Neural crest cell (in vitro differentiated cells): ENCODE results near the gene ATP6V1A. TPM values are rescaled to one million over a fixed set of nuclear protein-coding genes. Genes with fewer than 3 reads are reported as not detected.

ENCODE experiments used
- DNase-seq: peaks from one replicate; pipeline ENCODE4 v3.0.0; 2021; ENCODE audit warnings: low read depth, mixed read lengths, low spot score
- H3K27ac Mint-ChIP-seq: one replicate; pipeline ENCODE4 v1.8.0; 2021; ENCODE audit warnings: mild to moderate bottlenecking, mixed read lengths; ENCODE audit not compliant: unreplicated experiment
- H3K27me3 Mint-ChIP-seq: 2 replicates; pipeline ENCODE4 v1.8.0; 2021; ENCODE audit warnings: low read depth, mild to moderate bottlenecking, mixed read lengths
- H3K36me3 Mint-ChIP-seq: 2 replicates; pipeline ENCODE4 v1.8.0; 2021; ENCODE audit warnings: low read depth, mild to moderate bottlenecking, mixed read lengths
- H3K4me1 Mint-ChIP-seq: 2 replicates; pipeline ENCODE4 v1.8.0; 2021; ENCODE audit warnings: mixed read lengths
- H3K4me3 Mint-ChIP-seq: one replicate; pipeline ENCODE4 v1.8.0; 2021; ENCODE audit warnings: mild to moderate bottlenecking, mixed read lengths
- H3K9me3 Mint-ChIP-seq: 2 replicates; pipeline ENCODE4 v1.8.0; 2021; ENCODE audit warnings: mixed read lengths
- total RNA-seq: library from RNA; stranded (reverse); gene quantifications from 2 replicates; pipeline ENCODE4 v1.2.1, GENCODE V29; 2021
- TF ChIP-seq, protein P1 (sequence below): fragments of 200-600 bp; sonication (generic); conservative IDR thresholded peaks from 2 replicates; pipeline ENCODE4 v1.5.0; 2021; ENCODE audit warnings: antibody characterized with exemption, mild to moderate bottlenecking

Gene ATP6V1A
- total RNA-seq, 1 donor from 2014 or later = 58.1 TPM

DNA sequence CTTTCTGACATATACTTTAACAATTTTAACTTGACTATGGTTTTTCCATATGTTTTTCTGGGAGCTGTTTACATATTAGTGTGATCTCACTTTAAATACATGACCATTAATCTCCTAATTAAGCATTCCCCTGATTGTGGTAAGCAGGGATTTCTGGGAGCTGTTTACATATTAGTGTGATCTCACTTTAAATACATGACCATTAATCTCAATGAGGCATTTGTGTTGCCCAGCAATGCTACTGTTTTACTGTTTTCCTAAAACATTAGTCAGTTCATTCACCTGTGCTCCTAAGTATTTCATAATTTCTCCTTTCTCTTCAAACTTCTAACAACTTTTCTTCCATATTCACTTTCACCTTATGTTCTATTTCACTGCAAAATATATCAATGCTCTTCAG lies 88.1 kb downstream of the ATP6V1A start:
- Mint-ChIP-seq H3K36me3 (no peaks in the 10 kb centered on the region), H3K9me3 (peaks cover 6% of the 10 kb centered on the region), H3K4me1 (peaks cover 7% of the 10 kb centered on the region), H3K27me3 (peaks cover 3% of the 10 kb centered on the region), H3K27ac (no peak overlapping the region), H3K4me3 (no peak overlapping the region)
- TF ChIP-seq, protein P1, sequence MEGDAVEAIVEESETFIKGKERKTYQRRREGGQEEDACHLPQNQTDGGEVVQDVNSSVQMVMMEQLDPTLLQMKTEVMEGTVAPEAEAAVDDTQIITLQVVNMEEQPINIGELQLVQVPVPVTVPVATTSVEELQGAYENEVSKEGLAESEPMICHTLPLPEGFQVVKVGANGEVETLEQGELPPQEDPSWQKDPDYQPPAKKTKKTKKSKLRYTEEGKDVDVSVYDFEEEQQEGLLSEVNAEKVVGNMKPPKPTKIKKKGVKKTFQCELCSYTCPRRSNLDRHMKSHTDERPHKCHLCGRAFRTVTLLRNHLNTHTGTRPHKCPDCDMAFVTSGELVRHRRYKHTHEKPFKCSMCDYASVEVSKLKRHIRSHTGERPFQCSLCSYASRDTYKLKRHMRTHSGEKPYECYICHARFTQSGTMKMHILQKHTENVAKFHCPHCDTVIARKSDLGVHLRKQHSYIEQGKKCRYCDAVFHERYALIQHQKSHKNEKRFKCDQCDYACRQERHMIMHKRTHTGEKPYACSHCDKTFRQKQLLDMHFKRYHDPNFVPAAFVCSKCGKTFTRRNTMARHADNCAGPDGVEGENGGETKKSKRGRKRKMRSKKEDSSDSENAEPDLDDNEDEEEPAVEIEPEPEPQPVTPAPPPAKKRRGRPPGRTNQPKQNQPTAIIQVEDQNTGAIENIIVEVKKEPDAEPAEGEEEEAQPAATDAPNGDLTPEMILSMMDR = no peak
- no peak for DNase-seq

DNA sequence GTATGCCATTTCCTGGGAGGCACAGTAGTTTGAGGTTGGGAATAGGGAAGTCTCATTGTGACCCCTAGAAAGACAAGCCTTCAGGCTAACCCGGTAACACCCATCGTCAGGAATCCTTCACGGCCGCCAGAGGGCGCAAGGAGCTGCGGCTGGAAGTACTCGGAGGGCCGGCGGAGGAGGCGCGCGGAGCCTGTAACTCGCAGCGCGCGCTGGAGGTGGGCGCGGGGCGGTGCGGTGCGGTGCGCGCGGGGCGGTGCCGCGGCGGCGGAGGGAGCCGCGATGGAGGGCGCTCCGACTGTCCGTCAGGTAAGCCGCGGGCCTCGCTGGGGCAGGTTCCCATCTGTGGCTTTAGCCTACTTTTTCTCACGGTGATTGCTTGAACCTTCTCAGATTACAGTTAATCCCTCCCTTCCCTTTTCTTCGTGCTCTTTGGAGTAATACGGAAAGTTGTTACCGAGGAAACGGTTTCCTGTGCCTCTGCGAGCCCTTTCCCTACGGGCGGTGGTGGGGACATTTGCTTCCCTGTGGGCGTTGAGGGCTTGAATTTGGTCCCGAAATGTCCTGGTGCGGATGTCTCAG lies 91.9 kb downstream of the ATP6V1A start, which contains the start of gene GRAMD1C:
Gene GRAMD1C (plus strand): TSS at position 158 of the 579 bp plus-strand sequence. CDS start 122 bp downstream, at position 280.
- H3K27ac Mint-ChIP-seq = no peak within 1 kb of the TSS
- peaks cover 10% of the 10 kb centered on the region for H3K4me1 Mint-ChIP-seq
- peaks cover 3% of the 10 kb centered on the region for H3K27me3 Mint-ChIP-seq
- no peaks in the 10 kb centered on the region for H3K36me3 Mint-ChIP-seq
- peak within 1 kb of the TSS; percentile 86 for H3K4me3 Mint-ChIP-seq
- DNase-seq = peak; percentile 72
- TF ChIP-seq, protein P1 = peak; percentile 92
- no peaks in the 10 kb centered on the region for H3K9me3 Mint-ChIP-seq

DNA sequence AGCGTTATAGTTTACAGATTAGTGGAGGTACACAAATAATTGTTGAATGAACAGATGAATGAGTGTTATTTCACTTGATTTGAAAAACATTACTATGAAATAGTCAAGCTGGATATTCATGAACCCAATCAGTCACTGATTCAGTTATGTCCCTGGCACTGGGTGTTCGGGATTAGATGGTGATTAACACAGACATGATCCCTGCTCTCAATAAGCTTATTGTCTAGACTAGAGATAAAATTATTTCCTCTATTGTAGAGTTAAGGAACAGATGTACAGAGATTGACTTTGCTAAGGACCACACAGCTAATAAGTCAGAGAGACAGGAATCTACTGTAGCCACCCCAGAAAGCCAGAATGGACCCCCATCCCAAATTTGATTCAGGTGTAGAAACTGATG lies 92.7 kb downstream of the ATP6V1A start:
- H3K27ac Mint-ChIP-seq = no peak overlapping the region
- no peak for DNase-seq
- H3K9me3 Mint-ChIP-seq = no peaks in the 10 kb centered on the region
- peak overlapping the region; percentile 86 for H3K4me3 Mint-ChIP-seq
- H3K36me3 Mint-ChIP-seq = no peaks in the 10 kb centered on the region
- peaks cover 10% of the 10 kb centered on the region for H3K4me1 Mint-ChIP-seq
- peaks cover 3% of the 10 kb centered on the region for H3K27me3 Mint-ChIP-seq
- TF ChIP-seq, protein P1 = no peak

DNA sequence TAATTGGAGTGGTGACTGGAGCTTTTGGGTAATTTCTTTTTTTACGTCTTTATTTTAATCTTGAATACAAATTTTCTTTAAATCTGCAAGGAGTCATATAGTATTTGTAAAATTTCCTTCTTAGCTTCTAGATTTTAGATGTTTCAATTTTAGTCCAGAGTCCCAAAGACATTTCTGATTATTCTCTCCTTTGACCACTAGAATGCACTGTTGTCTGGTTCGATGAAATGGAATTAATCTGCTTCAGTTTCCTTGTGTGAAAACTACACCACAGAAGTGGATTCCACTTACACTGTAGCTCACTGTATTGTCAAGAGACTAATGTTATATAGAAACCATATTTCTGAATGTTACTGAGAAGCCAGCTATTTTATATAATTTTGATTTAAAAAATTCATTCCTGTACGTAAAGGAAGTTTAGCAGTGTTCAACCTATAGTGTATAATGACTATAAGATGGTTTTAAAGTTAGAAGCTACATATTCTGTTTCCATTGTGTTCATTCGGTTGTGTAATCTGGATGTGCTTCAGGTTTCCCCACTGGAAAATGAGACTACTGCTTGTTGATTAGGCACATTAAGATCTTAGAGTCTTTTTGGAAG lies 97.9 kb downstream of the ATP6V1A start:
- no peak for DNase-seq
- Mint-ChIP-seq H3K4me1 (peaks cover 6% of the 10 kb centered on the region), H3K27ac (no peak overlapping the region), H3K36me3 (no peaks in the 10 kb centered on the region), H3K27me3 (no peaks in the 10 kb centered on the region), H3K4me3 (peak overlapping the region; percentile 2), H3K9me3 (no peaks in the 10 kb centered on the region)
- TF ChIP-seq, protein P1 = peak; percentile 80

DNA sequence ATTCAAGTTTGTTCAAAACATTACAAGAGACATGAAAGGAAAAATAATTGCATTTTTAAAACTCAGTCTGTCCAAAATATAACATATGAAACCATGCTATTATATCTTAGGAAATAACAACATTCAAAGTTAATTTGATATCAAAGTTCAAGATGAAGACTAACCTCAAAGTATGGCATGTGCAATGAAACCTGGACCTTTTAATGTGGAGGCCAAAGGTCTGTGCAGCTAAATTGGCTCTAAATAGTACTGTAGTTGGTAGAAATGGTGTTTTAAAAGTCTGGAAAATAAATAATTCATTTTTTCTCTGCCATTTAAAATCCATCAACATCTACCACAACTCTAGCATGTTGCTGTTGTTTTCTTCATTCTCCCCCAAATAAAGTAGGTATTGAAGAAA lies 100.4 kb downstream of the ATP6V1A start:
- no peaks in the 10 kb centered on the region for H3K9me3 Mint-ChIP-seq
- H3K36me3 Mint-ChIP-seq = no peaks in the 10 kb centered on the region
- no peak overlapping the region for H3K27ac Mint-ChIP-seq
- H3K27me3 Mint-ChIP-seq = no peaks in the 10 kb centered on the region
- no peak for DNase-seq
- TF ChIP-seq, protein P1 = no peak
- H3K4me1 Mint-ChIP-seq = peaks cover 4% of the 10 kb centered on the region
- no peak overlapping the region for H3K4me3 Mint-ChIP-seq
